Measurements from ENCODE around the gene APOL6. TPM values are rescaled to one million over a fixed set of nuclear protein-coding genes. Genes with fewer than 3 reads are reported as not detected.
"Not testable (repeated sequence)": the region's sequence is repeated elsewhere in the genome, so short reads cannot be mapped to it uniquely, and the experiment has no call there.

Gene APOL6
- polyA plus RNA-seq, 4 donors = 3.4 to 4.7 (median 3.6) TPM

- no peak for DNase-seq (ENCODE audit: low read depth in 4 of 4, low spot score in 2 of 4)
Observed at GRCh38 chr22:35674335-35674734, 26.1 kb downstream of the APOL6 start.

GRCh38 chr22:35676065-35676464 lies 27.8 kb downstream of the APOL6 start:
- not testable (repeated sequence) for DNase-seq (ENCODE audit: low read depth in 4 of 4, low spot score in 2 of 4)

- no peak for DNase-seq (ENCODE audit: low read depth in 4 of 4, low spot score in 2 of 4)
Observed at GRCh38 chr22:35677460-35678187, 29.4 kb downstream of the APOL6 start.

- no peak for DNase-seq (ENCODE audit: low read depth in 4 of 4, low spot score in 2 of 4)
Observed at GRCh38 chr22:35678836-35679235, 30.6 kb downstream of the APOL6 start.

- not testable (repeated sequence) for DNase-seq (ENCODE audit: low read depth in 4 of 4, low spot score in 2 of 4)
Observed at GRCh38 chr22:35679492-35679891, 31.2 kb downstream of the APOL6 start.

GRCh38 chr22:35681454-35682052 lies 33.3 kb downstream of the APOL6 start:
- DNase-seq (ENCODE audit: low read depth in 4 of 4, low spot score in 2 of 4) = no peak

- DNase-seq (ENCODE audit: low read depth in 4 of 4, low spot score in 2 of 4) = no peak
Observed at GRCh38 chr22:35683560-35683959, 35.3 kb downstream of the APOL6 start.

- no peak for DNase-seq (ENCODE audit: low read depth in 4 of 4, low spot score in 2 of 4)
Observed at GRCh38 chr22:35684270-35684700, 36.0 kb downstream of the APOL6 start.

- no peak for DNase-seq (ENCODE audit: low read depth in 4 of 4, low spot score in 2 of 4)
Observed at GRCh38 chr22:35684732-35685131, 36.5 kb downstream of the APOL6 start.

GRCh38 chr22:35685731-35686130 lies 37.5 kb downstream of the APOL6 start:
- DNase-seq (ENCODE audit: low read depth in 4 of 4, low spot score in 2 of 4) = no peak

- DNase-seq (ENCODE audit: low read depth in 4 of 4, low spot score in 2 of 4) = no peak
Observed at GRCh38 chr22:35686298-35686697, 38.1 kb downstream of the APOL6 start.

GRCh38 chr22:35687461-35687860 lies 39.2 kb downstream of the APOL6 start:
- DNase-seq (ENCODE audit: low read depth in 4 of 4, low spot score in 2 of 4) = no peak

GRCh38 chr22:35688913-35689675 lies 40.8 kb downstream of the APOL6 start:
- no peak for DNase-seq (ENCODE audit: low read depth in 4 of 4, low spot score in 2 of 4)

GRCh38 chr22:35690001-35690400 lies 41.8 kb downstream of the APOL6 start:
- DNase-seq (ENCODE audit: low read depth in 4 of 4, low spot score in 2 of 4) = no peak

GRCh38 chr22:35695202-35695601 lies 47.0 kb downstream of the APOL6 start:
- no peak for DNase-seq (ENCODE audit: low read depth in 4 of 4, low spot score in 2 of 4)

- DNase-seq (ENCODE audit: low read depth in 4 of 4, low spot score in 2 of 4) = no peak
Observed at GRCh38 chr22:35697142-35697541, 48.9 kb downstream of the APOL6 start.

- not testable (repeated sequence) for DNase-seq (ENCODE audit: low read depth in 4 of 4, low spot score in 2 of 4)
Observed at GRCh38 chr22:35699852-35700251, 51.6 kb downstream of the APOL6 start.

GRCh38 chr22:35703861-35704584 lies 55.8 kb downstream of the APOL6 start:
- DNase-seq (ENCODE audit: low read depth in 4 of 4, low spot score in 2 of 4) = no peak

GRCh38 chr22:35705141-35705540 lies 56.9 kb downstream of the APOL6 start:
- DNase-seq (ENCODE audit: low read depth in 4 of 4, low spot score in 2 of 4) = no peak

GRCh38 chr22:35708453-35708852 lies 60.2 kb downstream of the APOL6 start:
- no peak for DNase-seq (ENCODE audit: low read depth in 4 of 4, low spot score in 2 of 4)

- no peak for DNase-seq (ENCODE audit: low read depth in 4 of 4, low spot score in 2 of 4)
Observed at GRCh38 chr22:35708917-35709316, 60.7 kb downstream of the APOL6 start.
